Endothelial cell of umbilical vein (primary cell): ENCODE data around the gene SBK1. TPM values are rescaled to one million over a fixed set of nuclear protein-coding genes. Genes with fewer than 3 reads are reported as not detected.

Experiments used
- BruUV-seq: library from RNA; stranded (reverse); fragments of 400-500 nt; replicated peaks from 2 replicates; lab custom pipeline; 2021; lab: Mats Ljungman, UMichigan
- CTCF ChIA-PET: fragments of 300-600, 350-600 bp; sonication (Branson Sonifier 250); formaldehyde crosslinking; loops from one replicate; lab custom pipeline; 2021; ENCODE audit warnings: antibody characterized with exemption, inconsistent platforms; lab: Charles Lee
- POLR2A ChIA-PET: fragments of 300-600, 350-600 bp; sonication (Branson Sonifier 250); formaldehyde crosslinking; loops from one replicate; lab custom pipeline; 2021; ENCODE audit warnings: antibody characterized with exemption, inconsistent platforms; lab: Charles Lee
- DNase-seq: peaks from one replicate; pipeline ENCODE4 v3.0.0-alpha.2; 2011; ENCODE audit warnings: low read depth, low spot score
- FAIRE-seq: peaks from 2 replicates; lab custom pipeline; 2011; peaks lifted over from hg19 to GRCh38; lab: Jason Lieb, UNC
- H2AFZ ChIP-seq: 2 replicates; pipeline ENCODE4 v1.6.0; 2012; ENCODE audit warnings: low read depth, low read length, control low read depth, inconsistent platforms
- H3K27ac ChIP-seq: 2 replicates; pipeline ENCODE4 v1.5.1; 2011; ENCODE audit warnings: low read depth, mild to moderate bottlenecking, control low read depth, low read length, moderate library complexity; ENCODE audit not compliant: insufficient read depth
- H3K27me3 ChIP-seq, 2 experiments: 2 replicates each; pipeline versions ENCODE4 v1.6.0 to v1.6.1; 2011; ENCODE audit warnings: low read length in 2 of 2, mixed read lengths in 1 of 2; ENCODE audit not compliant: control insufficient read depth in 2 of 2, insufficient read depth in 2 of 2
- H3K36me3 ChIP-seq, 2 experiments: 2 replicates in 1 of 2; 3 replicates in 1 of 2; pipeline ENCODE4 v1.5.1; 2011; ENCODE audit warnings: low read length in 2 of 2, mild to moderate bottlenecking in 1 of 2, moderate library complexity in 1 of 2; ENCODE audit not compliant: control insufficient read depth in 2 of 2, insufficient read depth in 2 of 2; ENCODE audit errors: extremely low read depth in 1 of 2
- H3K4me1 ChIP-seq: 3 replicates; pipeline ENCODE4 v1.5.1; 2011; ENCODE audit warnings: mild to moderate bottlenecking, low read length; ENCODE audit not compliant: control insufficient read depth, insufficient read depth; ENCODE audit errors: extremely low read depth
- H3K4me2 ChIP-seq: 2 replicates; pipeline ENCODE4 v1.6.1; 2011; ENCODE audit warnings: low read length, control low read depth, mixed read lengths; ENCODE audit not compliant: insufficient read depth
- H3K4me3 ChIP-seq, 3 experiments: fragments of 200-600 bp in 1 of 3; sonication (generic), shearing (Covaris generic) in 1 of 3; replicated peaks in 1 of 3; 2 replicates each; pipeline ENCODE4 v1.5.1; 2011 to 2016; ENCODE audit warnings: control low read depth in 3 of 3, low read length in 3 of 3, mild to moderate bottlenecking in 2 of 3, inconsistent platforms in 1 of 3, low read depth in 1 of 3, moderate library complexity in 1 of 3; ENCODE audit not compliant: insufficient read depth in 1 of 3
- H3K79me2 ChIP-seq: 2 replicates; pipeline ENCODE4 v1.6.0; 2012; ENCODE audit warnings: low read length, inconsistent platforms; ENCODE audit not compliant: control insufficient read depth, insufficient read depth
- H3K9ac ChIP-seq: replicated peaks from 2 replicates; pipeline ENCODE3; 2011; ENCODE audit warnings: low read length, control low read depth; ENCODE audit not compliant: insufficient read depth; ENCODE audit errors: extremely low read depth
- H3K9me1 ChIP-seq: replicated peaks from 3 replicates; pipeline ENCODE4 v1.6.0; 2011; ENCODE audit warnings: mild to moderate bottlenecking, low read length; ENCODE audit not compliant: control insufficient read depth, insufficient read depth; ENCODE audit errors: extremely low read depth
- H3K9me3 ChIP-seq: replicated peaks from 2 replicates; pipeline ENCODE4 v1.5.1; 2012; ENCODE audit warnings: low read length, inconsistent platforms; ENCODE audit not compliant: control insufficient read depth, insufficient read depth
- H4K20me1 ChIP-seq: replicated peaks from 2 replicates; pipeline ENCODE3; 2011; ENCODE audit warnings: mild to moderate bottlenecking, low read length; ENCODE audit not compliant: control insufficient read depth, insufficient read depth; ENCODE audit errors: extremely low read depth
- EZH2 ChIP-seq: IDR thresholded peaks from 2 replicates; pipeline ENCODE4 v1.6.1; 2012; ENCODE audit warnings: borderline replicate concordance, low read depth, mild to moderate bottlenecking, moderate library complexity, low read length, inconsistent platforms; ENCODE audit not compliant: severe bottlenecking
- FOS ChIP-seq: IDR thresholded peaks from 2 replicates; pipeline ENCODE4 v1.6.1; 2011; ENCODE audit warnings: mild to moderate bottlenecking, low read length, moderate library complexity, borderline replicate concordance; ENCODE audit not compliant: insufficient read depth
- GATA2 ChIP-seq: IDR thresholded peaks from 2 replicates; pipeline ENCODE4 v1.7.0; 2011; ENCODE audit warnings: low read depth, mild to moderate bottlenecking, moderate library complexity, mixed read lengths, low read length; ENCODE audit not compliant: insufficient read length, insufficient read depth
- JUN ChIP-seq: IDR thresholded peaks from 2 replicates; pipeline ENCODE4 v1.6.1; 2011; ENCODE audit warnings: borderline replicate concordance, low read depth; ENCODE audit not compliant: insufficient read length, insufficient read depth
- MYC ChIP-seq: IDR thresholded peaks from one replicate; pipeline ENCODE4 v1.6.1; 2011; ENCODE audit warnings: mild to moderate bottlenecking, low read depth, low read length
- POLR2A ChIP-seq: IDR thresholded peaks from 2 replicates; pipeline ENCODE4 v1.6.1; 2012; ENCODE audit warnings: low read depth, mild to moderate bottlenecking, control low read depth, low read length
- POLR2AphosphoS5 ChIP-seq: IDR thresholded peaks from 2 replicates; pipeline ENCODE4 v1.6.1; 2012; ENCODE audit warnings: low read depth, mild to moderate bottlenecking, control low read depth, low read length, moderate library complexity; ENCODE audit not compliant: insufficient read depth
- dilution Hi-C: fragments of 300-500 bp; cut with MboI; formaldehyde crosslinking; loops from one replicate; pipeline ENCODE4 v1.15.0; 2019; ENCODE audit warnings: low sequenced_read_pairs; ENCODE audit not compliant: extremely low pct_ligation_motif_present
- intact Hi-C: fragments of 100-400 bp; cut with micrococcal nuclease; formaldehyde crosslinking; loops from one replicate; pipeline ENCODE4 v1.10.0; 2022
- polyA plus RNA-seq, 4 experiments: library from polyadenylated mRNA; depleted of rRNA in 3 of 4; stranded (reverse) in 3 of 4; unstranded in 1 of 4; fragments of >200 nt; gene quantifications; 2 replicates each; pipeline versions ENCODE4 v1.2.1 to v1.2.3, GENCODE V29; 2011 to 2012; ENCODE audit warnings: missing spikeins in 1 of 4
- total RNA-seq: library from RNA; stranded (reverse); gene quantifications from 2 replicates; pipeline ENCODE4 v1.2.3, GENCODE V29; 2021
- TF ChIP-seq, protein P1 (sequence below), 2 donors: IDR thresholded peaks; 1 replicate in 1 of 2; 2 replicates in 1 of 2; pipeline ENCODE4 v1.5.1; 2011; ENCODE audit warnings: low read length in 2 of 2, mild to moderate bottlenecking in 2 of 2, moderate library complexity in 2 of 2, control low read depth in 1 of 2, inconsistent platforms in 1 of 2, low read depth in 1 of 2; ENCODE audit not compliant: insufficient read depth in 1 of 2; ENCODE audit errors: extremely low read depth in 1 of 2

The SBK1 gene
- total and polyA plus RNA-seq, 2 donors (not counting 3 experiments of a cell fraction or from before 2014, with no cell fraction given) = 0.19 to 0.51 TPM

DNA sequence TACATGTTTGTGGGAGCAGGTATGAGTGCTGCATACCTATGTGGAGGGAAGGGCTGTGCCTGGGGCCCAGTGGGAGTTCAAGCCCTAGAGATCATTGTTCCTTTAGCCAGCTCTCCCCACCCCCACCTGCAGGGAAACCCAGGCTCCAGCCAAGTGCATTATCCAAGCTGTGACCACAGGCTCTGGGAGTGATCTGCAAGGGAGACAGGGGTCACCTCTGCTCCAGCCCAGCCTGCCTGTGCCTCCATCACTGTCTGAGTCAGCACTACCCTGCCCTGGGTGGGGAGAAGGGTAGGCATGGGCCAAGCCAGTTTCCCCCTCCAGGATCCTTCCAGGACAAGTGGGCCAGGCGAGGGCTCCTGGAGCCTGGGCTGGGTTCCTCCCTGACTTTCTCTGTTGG is 32.1 kb upstream of the SBK1 start:
- no peak for TF ChIP-seq GATA2
- no peak for TF ChIP-seq MYC
- no peak for TF ChIP-seq POLR2AphosphoS5
- TF ChIP-seq POLR2A = no peak
- no peak for TF ChIP-seq JUN
- TF ChIP-seq EZH2 = no peak
- no peak for TF ChIP-seq FOS
- TF ChIP-seq, protein P1, sequence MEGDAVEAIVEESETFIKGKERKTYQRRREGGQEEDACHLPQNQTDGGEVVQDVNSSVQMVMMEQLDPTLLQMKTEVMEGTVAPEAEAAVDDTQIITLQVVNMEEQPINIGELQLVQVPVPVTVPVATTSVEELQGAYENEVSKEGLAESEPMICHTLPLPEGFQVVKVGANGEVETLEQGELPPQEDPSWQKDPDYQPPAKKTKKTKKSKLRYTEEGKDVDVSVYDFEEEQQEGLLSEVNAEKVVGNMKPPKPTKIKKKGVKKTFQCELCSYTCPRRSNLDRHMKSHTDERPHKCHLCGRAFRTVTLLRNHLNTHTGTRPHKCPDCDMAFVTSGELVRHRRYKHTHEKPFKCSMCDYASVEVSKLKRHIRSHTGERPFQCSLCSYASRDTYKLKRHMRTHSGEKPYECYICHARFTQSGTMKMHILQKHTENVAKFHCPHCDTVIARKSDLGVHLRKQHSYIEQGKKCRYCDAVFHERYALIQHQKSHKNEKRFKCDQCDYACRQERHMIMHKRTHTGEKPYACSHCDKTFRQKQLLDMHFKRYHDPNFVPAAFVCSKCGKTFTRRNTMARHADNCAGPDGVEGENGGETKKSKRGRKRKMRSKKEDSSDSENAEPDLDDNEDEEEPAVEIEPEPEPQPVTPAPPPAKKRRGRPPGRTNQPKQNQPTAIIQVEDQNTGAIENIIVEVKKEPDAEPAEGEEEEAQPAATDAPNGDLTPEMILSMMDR (IDR thresholded peaks at IDR 0.05; ENCODE audit: extremely low read depth in 1 of 2, insufficient read depth in 1 of 2, low read depth in 1 of 2, low read length in 2 of 2) = no peak
- no peaks in the 10 kb centered on the region for H3K79me2 ChIP-seq
- H3K9me3 ChIP-seq = no peaks in the 10 kb centered on the region
- no peak overlapping the region for H3K4me2 ChIP-seq
- no peak overlapping the region for H3K9ac ChIP-seq
- no peak overlapping the region for H3K4me3 ChIP-seq
- peaks cover 2 to 3% of the 10 kb centered on the region in 2 experiments for H3K27me3 ChIP-seq
- intact Hi-C loops (no loop called here), dilution Hi-C loops (no loop called here)
- no peaks in the 10 kb centered on the region for H3K9me1 ChIP-seq
- BruUV-seq = no TSS peak
- POLR2A ChIA-PET = no interaction called here
- H2AFZ ChIP-seq = no peak overlapping the region
- no peak for DNase-seq
- no peaks in the 10 kb centered on the region for H3K36me3 ChIP-seq
- H4K20me1 ChIP-seq = no peaks in the 10 kb centered on the region
- H3K4me1 ChIP-seq = no peaks in the 10 kb centered on the region
- CTCF ChIA-PET = no interaction called here
- FAIRE-seq = no peak
- no peak overlapping the region for H3K27ac ChIP-seq
